GM23248 (cell line): Measurements from ENCODE around the gene SMCR8. TPM values are rescaled to one million over a fixed set of nuclear protein-coding genes. Genes with fewer than 3 reads are reported as not detected.
"Not testable (repeated sequence)": the region's sequence is repeated elsewhere in the genome, so short reads cannot be mapped to it uniquely, and the experiment has no call there.

Experiments used
- DNase-seq: peaks from one replicate; pipeline ENCODE4 v3.0.0-alpha.2; 2015
- H2AFZ ChIP-seq: fragments of 200-600 bp; sonication (generic); 2 replicates; pipeline ENCODE4 v1.6.1; 2016; ENCODE audit warnings: antibody characterized with exemption
- H3F3A ChIP-seq: fragments of 200-600 bp; sonication (generic); 2 replicates; pipeline ENCODE4 v1.6.1; 2016; ENCODE audit warnings: mild to moderate bottlenecking, antibody characterized with exemption, mixed run types; ENCODE audit not compliant: insufficient read depth
- H3K27ac ChIP-seq: fragments of 200-600 bp; sonication (generic); 2 replicates; pipeline ENCODE4 v1.5.1; 2016; ENCODE audit warnings: mild to moderate bottlenecking
- H3K27me3 ChIP-seq: fragments of 200-600 bp; sonication (generic); replicated peaks from 2 replicates; pipeline ENCODE4 v1.6.1; 2016; ENCODE audit warnings: mild to moderate bottlenecking; ENCODE audit not compliant: insufficient read depth
- H3K36me3 ChIP-seq: fragments of 200-600 bp; sonication (generic); 2 replicates; pipeline ENCODE4 v1.6.1; 2016; ENCODE audit warnings: low read depth, mild to moderate bottlenecking
- H3K4me1 ChIP-seq: fragments of 200-600 bp; sonication (generic); 2 replicates; pipeline ENCODE4 v1.6.1; 2016; ENCODE audit warnings: mild to moderate bottlenecking; ENCODE audit not compliant: insufficient read depth
- H3K4me2 ChIP-seq: fragments of 200-600 bp; sonication (generic); one replicate; pipeline ENCODE4 v1.6.1; 2016; ENCODE audit warnings: mild to moderate bottlenecking; ENCODE audit not compliant: unreplicated experiment
- H3K4me3 ChIP-seq: fragments of 200-600 bp; sonication (generic); 2 replicates; pipeline ENCODE4 v1.5.1; 2016; ENCODE audit warnings: mild to moderate bottlenecking
- H3K79me2 ChIP-seq: fragments of 200-600 bp; sonication (generic); 2 replicates; pipeline ENCODE4 v1.6.1; 2016; ENCODE audit warnings: mild to moderate bottlenecking; ENCODE audit not compliant: insufficient read depth
- H3K9ac ChIP-seq: fragments of 200-600 bp; sonication (generic); 2 replicates; pipeline ENCODE4 v1.6.1; 2016; ENCODE audit warnings: mild to moderate bottlenecking
- H3K9me2 ChIP-seq: fragments of 200-600 bp; sonication (generic); 2 replicates; pipeline ENCODE4 v1.6.1; 2016; ENCODE audit warnings: mixed run types, mild to moderate bottlenecking, moderate library complexity; ENCODE audit not compliant: insufficient read depth
- H3K9me3 ChIP-seq: fragments of 200-600 bp; sonication (generic); one replicate; pipeline ENCODE4 v1.6.1; 2017; ENCODE audit warnings: low read depth
- H4K20me1 ChIP-seq: fragments of 200-600 bp; sonication (generic); 2 replicates; pipeline ENCODE4 v1.6.0; 2016; ENCODE audit not compliant: insufficient read depth
- EZH2 ChIP-seq: fragments of 200-600 bp; sonication (generic); IDR thresholded peaks from 2 replicates; pipeline ENCODE4 v1.6.1; 2018; ENCODE audit warnings: antibody characterized with exemption, mild to moderate bottlenecking; ENCODE audit not compliant: insufficient read depth, poor library complexity, severe bottlenecking
- EZH2phosphoT487 ChIP-seq: fragments of 200-600 bp; sonication (generic); IDR thresholded peaks from 2 replicates; pipeline ENCODE4 v1.6.1; 2018; ENCODE audit warnings: antibody characterized with exemption, moderate library complexity, mild to moderate bottlenecking, low read depth; ENCODE audit not compliant: insufficient read depth
- WGBS, 2 experiments: methylation state at CpG; one replicate each; pipeline ENCODE4 v1.1.6; 2015 to 2017; ENCODE audit warnings: low lambda C conversion rate in 2 of 2, low coverage in 1 of 2; ENCODE audit errors: missing lambda C conversion rate in 2 of 2; 5-methylcytosine and 5-hydroxymethylcytosine counted together
- in situ Hi-C: fragments of 300-500 bp; cut with MboI; formaldehyde crosslinking; loops from 2 replicates; pipeline ENCODE4 v1.15.0; 2020
- microRNA-seq: library from miRNA; unstranded; fragments of <30 nt; microRNA quantifications from one replicate; pipeline ENCODE4, GENCODE V29; 2016; ENCODE audit warnings: borderline number of aligned reads
- polyA plus RNA-seq: library from polyadenylated mRNA; unstranded; fragments of >200 nt; fragmentation: Nextera tagmentation; extraction: Ambion mirVana; gene quantifications from 2 replicates; pipeline ENCODE4 v1.2.1, GENCODE V29; 2016
- total RNA-seq: library from RNA; depleted of rRNA; stranded (reverse); fragments of >200 nt; shearing (Covaris generic); gene quantifications from 2 replicates; pipeline ENCODE4 v1.2.3, GENCODE V29; 2014; rRNA removed

Gene SMCR8
- total and polyA plus RNA-seq, 2 experiments from 2014 or later = 2.2 to 10.5 TPM

DNA sequence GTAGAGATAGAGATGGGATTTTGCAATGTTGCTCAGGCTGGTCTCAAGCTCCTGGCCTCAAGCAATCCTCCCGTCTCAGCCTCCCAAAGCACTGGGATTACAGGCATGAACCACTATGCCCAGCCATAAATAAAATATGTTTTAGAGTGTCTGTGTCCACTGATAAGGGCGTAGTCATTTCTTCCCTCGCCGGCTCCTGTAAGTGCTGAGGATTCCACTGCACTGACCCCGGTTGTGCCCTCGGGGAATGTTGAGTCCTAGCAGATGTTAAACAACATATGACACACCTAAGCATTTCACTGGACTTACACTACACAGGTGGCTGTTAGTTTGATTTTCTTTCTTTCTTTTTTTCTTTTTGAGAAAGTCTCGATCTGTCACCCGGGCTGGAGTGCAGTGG, 53.9 kb downstream of the SMCR8 start:
- TF ChIP-seq EZH2 (no peak), EZH2phosphoT487 (no peak)
- H3K27ac ChIP-seq = no peak overlapping the region
- no peak for DNase-seq
- in situ Hi-C loops = no loop called here
- no peaks in the 10 kb centered on the region for H3F3A ChIP-seq
- H3K4me3 ChIP-seq = no peak overlapping the region
- no peaks in the 10 kb centered on the region for H3K4me1 ChIP-seq
- no peaks in the 10 kb centered on the region for H3K9me2 ChIP-seq
- H3K9me3 ChIP-seq = no peaks in the 10 kb centered on the region
- 54 to 55% methylated on average over 8 of the region's 8 CpGs for WGBS, 2 experiments
- no peaks in the 10 kb centered on the region for H4K20me1 ChIP-seq
- no peak overlapping the region for H2AFZ ChIP-seq
- no peak overlapping the region for H3K9ac ChIP-seq
- H3K79me2 ChIP-seq = no peaks in the 10 kb centered on the region
- H3K36me3 ChIP-seq = no peaks in the 10 kb centered on the region
- H3K27me3 ChIP-seq = no peaks in the 10 kb centered on the region; the same call in 1 of the 2 replicates
- no peak overlapping the region for H3K4me2 ChIP-seq

GRCh38 chr17:18370761-18371160, 55.7 kb downstream of the SMCR8 start:
- no peak overlapping the region for H3K27ac ChIP-seq
- H3K4me3 ChIP-seq = no peak overlapping the region
- DNase-seq = no peak
- H3K9ac ChIP-seq = no peak overlapping the region
- no peaks in the 10 kb centered on the region for H3K79me2 ChIP-seq
- H4K20me1 ChIP-seq = no peaks in the 10 kb centered on the region
- in situ Hi-C loops = no loop called here
- no peaks in the 10 kb centered on the region for H3K4me1 ChIP-seq
- no peaks in the 10 kb centered on the region for H3K36me3 ChIP-seq
- WGBS, 2 experiments = 88% methylated on average over 5 of the region's 5 CpGs; no CpG with 5 or more reads in 1 of the 2 experiments
- no peaks in the 10 kb centered on the region for H3K9me2 ChIP-seq
- no peak overlapping the region for H2AFZ ChIP-seq
- TF ChIP-seq EZH2 (no peak), EZH2phosphoT487 (no peak)
- H3K4me2 ChIP-seq = no peak overlapping the region
- no peaks in the 10 kb centered on the region; the same call in 1 of the 2 replicates for H3K27me3 ChIP-seq
- no peaks in the 10 kb centered on the region for H3F3A ChIP-seq
- H3K9me3 ChIP-seq = no peaks in the 10 kb centered on the region

- in situ Hi-C loops = no loop called here
- no peak overlapping the region for H3K4me3 ChIP-seq
- H3K9me2 ChIP-seq = no peaks in the 10 kb centered on the region
- TF ChIP-seq EZH2phosphoT487 (no peak), EZH2 (no peak)
- no peak for DNase-seq
- no peaks in the 10 kb centered on the region for H3K4me1 ChIP-seq
- H3K9me3 ChIP-seq = no peaks in the 10 kb centered on the region
- H3K9ac ChIP-seq = no peak overlapping the region
- 63 to 67% methylated on average over 7 of the region's 7 CpGs for WGBS, 2 experiments
- no peak overlapping the region for H3K4me2 ChIP-seq
- H3K27me3 ChIP-seq = no peaks in the 10 kb centered on the region; the same call in 1 of the 2 replicates
- H2AFZ ChIP-seq = no peak overlapping the region
- no peaks in the 10 kb centered on the region for H4K20me1 ChIP-seq
- no peaks in the 10 kb centered on the region for H3F3A ChIP-seq
- H3K36me3 ChIP-seq = no peaks in the 10 kb centered on the region
- no peaks in the 10 kb centered on the region for H3K79me2 ChIP-seq
- no peak overlapping the region for H3K27ac ChIP-seq
These were observed 56.4 kb downstream of the SMCR8 start for GRCh38 chr17:18371455-18371854.

DNA sequence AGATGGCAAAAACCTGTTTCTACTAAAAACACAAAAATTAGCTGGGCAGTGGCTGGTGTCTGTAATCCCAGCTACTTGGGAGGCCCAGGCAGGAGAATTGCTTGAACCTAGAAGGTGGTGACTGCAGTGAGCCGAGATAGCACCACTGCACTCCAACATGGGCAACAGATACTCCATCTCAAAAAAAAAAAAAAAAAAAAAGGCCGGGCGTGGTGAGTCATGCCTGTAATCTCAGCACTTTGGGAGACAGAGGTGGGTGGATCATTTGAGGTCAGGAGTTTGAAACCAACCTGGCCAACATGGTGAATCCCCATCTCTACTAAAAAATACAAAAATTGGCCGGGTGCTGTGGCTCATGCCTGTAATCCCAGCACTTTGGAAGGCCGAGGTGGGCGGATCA, 58.1 kb downstream of the SMCR8 start:
- H3K4me2 ChIP-seq, DNase-seq, H3K79me2 ChIP-seq, in situ Hi-C loops, H4K20me1 ChIP-seq, H3K9ac ChIP-seq, H3K4me3 ChIP-seq, H3K4me1 ChIP-seq, H3K27me3 ChIP-seq, H3K27ac ChIP-seq, H3F3A ChIP-seq, H3K9me3 ChIP-seq, H3K9me2 ChIP-seq, H3K36me3 ChIP-seq, H2AFZ ChIP-seq: not testable (repeated sequence)
- 78 to 84% methylated on average over 6 of the region's 6 CpGs for WGBS, 2 experiments

GRCh38 chr17:18374216-18374615, 59.1 kb downstream of the SMCR8 start:
- no peak overlapping the region for H3K27ac ChIP-seq
- H3K4me3 ChIP-seq = no peak overlapping the region
- H3K36me3 ChIP-seq = no peaks in the 10 kb centered on the region
- H3K9me2 ChIP-seq = no peaks in the 10 kb centered on the region
- H3F3A ChIP-seq = no peaks in the 10 kb centered on the region
- WGBS, 2 experiments = 73% methylated on average over 7 of the region's 7 CpGs
- no peaks in the 10 kb centered on the region for H4K20me1 ChIP-seq
- in situ Hi-C loops = no loop called here
- DNase-seq = no peak
- H3K4me1 ChIP-seq = no peaks in the 10 kb centered on the region
- TF ChIP-seq EZH2phosphoT487 (no peak), EZH2 (no peak)
- no peaks in the 10 kb centered on the region for H3K79me2 ChIP-seq
- no peak overlapping the region for H3K9ac ChIP-seq
- H3K4me2 ChIP-seq = no peak overlapping the region
- H2AFZ ChIP-seq = no peak overlapping the region
- H3K9me3 ChIP-seq = no peaks in the 10 kb centered on the region
- no peaks in the 10 kb centered on the region for H3K27me3 ChIP-seq

Small RNA genes within 50 kb of the gene (microRNA-seq; reads per million reads assigned to microRNA genes)
- not detected for gene MIR6778

Other genes starting within 250 kb of the SMCR8 start
- gene DRG2, start 227.3 kb upstream of the SMCR8 start, total RNA-seq = 51.0 and 53.4 TPM in 2 replicates
- 34.6 and 36.7 TPM in 2 replicates for gene DRG2, start 227.3 kb upstream of the SMCR8 start, polyA plus RNA-seq
- 0.25 and 0.54 TPM in 2 replicates for gene MYO15A, start 206.5 kb upstream of the SMCR8 start, total RNA-seq
- gene MYO15A, start 206.5 kb upstream of the SMCR8 start, polyA plus RNA-seq = 0.70 and 0.90 TPM in 2 replicates
- 152 and 161 TPM in 2 replicates for gene ALKBH5, start 131.5 kb upstream of the SMCR8 start, total RNA-seq
- gene ALKBH5, start 131.5 kb upstream of the SMCR8 start, polyA plus RNA-seq = 81.9 and 85.2 TPM in 2 replicates
- 37.3 and 40.3 TPM in 2 replicates for gene LLGL1, start 89.7 kb upstream of the SMCR8 start, total RNA-seq
- gene LLGL1, start 89.7 kb upstream of the SMCR8 start, polyA plus RNA-seq = 3.4 and 3.5 TPM in 2 replicates
- 250 and 306 TPM in 2 replicates for gene FLII, start 56.6 kb upstream of the SMCR8 start, total RNA-seq
- 187 TPM in 2 replicates for gene FLII, start 56.6 kb upstream of the SMCR8 start, polyA plus RNA-seq
- gene MIEF2, start 54.6 kb upstream of the SMCR8 start, total RNA-seq = 13.8 and 26.4 TPM in 2 replicates
- gene MIEF2, start 54.6 kb upstream of the SMCR8 start, polyA plus RNA-seq = 8.8 and 10.0 TPM in 2 replicates
- gene TOP3A, start 299 bp upstream of the SMCR8 start, total RNA-seq = 23.5 and 47.1 TPM in 2 replicates
- gene TOP3A, start 299 bp upstream of the SMCR8 start, polyA plus RNA-seq = 12.2 and 14.1 TPM in 2 replicates
- gene SHMT1, start 48.3 kb downstream of the SMCR8 start, total RNA-seq = 1.8 and 3.5 TPM in 2 replicates
- 5.1 and 5.9 TPM in 2 replicates for gene SHMT1, start 48.3 kb downstream of the SMCR8 start, polyA plus RNA-seq
- gene EVPLL, start 62.5 kb downstream of the SMCR8 start, total RNA-seq = not detected in 2 replicates
- gene EVPLL, start 62.5 kb downstream of the SMCR8 start, polyA plus RNA-seq = not detected in 2 replicates
- gene LGALS9C, start 161.5 kb downstream of the SMCR8 start, total RNA-seq = not detected in 2 replicates
- not detected in 2 replicates for gene LGALS9C, start 161.5 kb downstream of the SMCR8 start, polyA plus RNA-seq